Measurements from ENCODE around the gene TNFRSF21. TPM values are rescaled to one million over a fixed set of nuclear protein-coding genes. Genes with fewer than 3 reads are reported as not detected.

TNFRSF21 gene
- total RNA-seq, 1 experiment from 2014 or later, result 106 TPM

GRCh38 chr6:47209632-47210031 is 100.1 kb downstream of the TNFRSF21 start:
- H3K27me3 ChIP-seq (ENCODE audit: low read length), result no peaks in the 10 kb centered on the region
- BruUV-seq (replicated peaks), result no TSS peak
- ChIA-PET POLR2A (ENCODE audit: unreplicated experiment) (no interaction called here), CTCF (no interaction called here)
- no peak overlapping the region for H3K27ac ChIP-seq (ENCODE audit: low read length)
- ATAC-seq, result no peak
- no peak for TF ChIP-seq EZH2phosphoT487 (IDR thresholded peaks at IDR 0.05; ENCODE audit: borderline replicate concordance, low read length)
- no peak for TF ChIP-seq EZH2 (IDR thresholded peaks at IDR 0.05; ENCODE audit: low read length, unreplicated experiment)
- TF ChIP-seq CTCF (conservative IDR thresholded peaks at IDR 0.05; ENCODE audit: low read depth, low read length), result no peak
- H3K4me3 ChIP-seq (ENCODE audit: low read length), result no peak overlapping the region
- H3F3A ChIP-seq (ENCODE audit: low read length, unreplicated experiment), result no peaks in the 10 kb centered on the region
- intact Hi-C loops (cut with micrococcal nuclease), result no loop called here
- H3K9ac ChIP-seq (ENCODE audit: low read length), result no peak overlapping the region
- H4K20me1 ChIP-seq (ENCODE audit: low read length), result no peaks in the 10 kb centered on the region
- no peak overlapping the region for H2AFZ ChIP-seq (ENCODE audit: low read length)
- 0 out of 2 replicates have a peak, but pooled peaks cover 3% of the 10 kb centered on the region for H3K9me2 ChIP-seq (replicated peaks; ENCODE audit: low read length)
- H3K9me3 ChIP-seq (ENCODE audit: low read length), result no peaks in the 10 kb centered on the region
- DNase-seq, result no peak
- no peaks in the 10 kb centered on the region for H3K4me1 ChIP-seq (ENCODE audit: insufficient read depth, low read length)
- H3K79me2 ChIP-seq (ENCODE audit: low read length), result no peaks in the 10 kb centered on the region
- no peak overlapping the region for H3K4me2 ChIP-seq (ENCODE audit: low read length)
- H3K36me3 ChIP-seq (ENCODE audit: low read depth, low read length), result no peaks in the 10 kb centered on the region

- 0 out of 2 replicates have a peak, but pooled peaks cover 3% of the 10 kb centered on the region for H3K9me2 ChIP-seq (replicated peaks; ENCODE audit: low read length)
- no peak overlapping the region for H3K27ac ChIP-seq (ENCODE audit: low read length)
- H3K36me3 ChIP-seq (ENCODE audit: low read depth, low read length), result no peaks in the 10 kb centered on the region
- no peaks in the 10 kb centered on the region for H3F3A ChIP-seq (ENCODE audit: low read length, unreplicated experiment)
- intact Hi-C loops (cut with micrococcal nuclease), result no loop called here
- DNase-seq (no peak), ATAC-seq (no peak)
- no peaks in the 10 kb centered on the region for H3K79me2 ChIP-seq (ENCODE audit: low read length)
- TF ChIP-seq EZH2phosphoT487 (IDR thresholded peaks at IDR 0.05; ENCODE audit: borderline replicate concordance, low read length), result no peak
- POLR2A ChIA-PET (ENCODE audit: unreplicated experiment), result no interaction called here
- H3K4me1 ChIP-seq (ENCODE audit: insufficient read depth, low read length), result peaks cover 11% of the 10 kb centered on the region
- H4K20me1 ChIP-seq (ENCODE audit: low read length), result no peaks in the 10 kb centered on the region
- CTCF ChIA-PET, result no interaction called here
- no peaks in the 10 kb centered on the region for H3K9me3 ChIP-seq (ENCODE audit: low read length)
- H3K4me3 ChIP-seq (ENCODE audit: low read length), result no peak overlapping the region
- no TSS peak for BruUV-seq (replicated peaks)
- no peak overlapping the region for H2AFZ ChIP-seq (ENCODE audit: low read length)
- H3K27me3 ChIP-seq (ENCODE audit: low read length), result no peaks in the 10 kb centered on the region
- H3K4me2 ChIP-seq (ENCODE audit: low read length), result no peak overlapping the region
- H3K9ac ChIP-seq (ENCODE audit: low read length), result no peak overlapping the region
Measured at GRCh38 chr6:47207261-47207660, 102.4 kb downstream of the TNFRSF21 start.

GRCh38 chr6:47206626-47207025 is 103.1 kb downstream of the TNFRSF21 start:
- ATAC-seq, result no peak
- Histone ChIP-seq H3K9me2 (replicated peaks; ENCODE audit: low read length) (0 out of 2 replicates have a peak, but pooled peaks cover 3% of the 10 kb centered on the region), H2AFZ (ENCODE audit: low read length) (no peak overlapping the region), H3K27ac (ENCODE audit: low read length) (no peak overlapping the region), H3K9me3 (ENCODE audit: low read length) (no peaks in the 10 kb centered on the region), H3F3A (ENCODE audit: low read length, unreplicated experiment) (no peaks in the 10 kb centered on the region), H3K79me2 (ENCODE audit: low read length) (no peaks in the 10 kb centered on the region), H3K36me3 (ENCODE audit: low read depth, low read length) (no peaks in the 10 kb centered on the region), H3K4me2 (ENCODE audit: low read length) (no peak overlapping the region), H3K9ac (ENCODE audit: low read length) (no peak overlapping the region), H3K4me3 (ENCODE audit: low read length) (no peak overlapping the region), H4K20me1 (ENCODE audit: low read length) (no peaks in the 10 kb centered on the region), H3K27me3 (ENCODE audit: low read length) (no peaks in the 10 kb centered on the region), H3K4me1 (ENCODE audit: insufficient read depth, low read length) (peaks cover 11% of the 10 kb centered on the region)
- intact Hi-C loops (cut with micrococcal nuclease), result no loop called here
- POLR2A ChIA-PET (ENCODE audit: unreplicated experiment), result no interaction called here
- CTCF ChIA-PET, result no interaction called here
- DNase-seq, result no peak
- no TSS peak for BruUV-seq (replicated peaks)
- TF ChIP-seq CTCF (conservative IDR thresholded peaks at IDR 0.05; ENCODE audit: low read depth, low read length), result no peak
